PC-3 (cell line): ENCODE results near the gene PRMT1.

Source experiments
- CTCF ChIP-seq: fragments of 300-600 bp; sonication (generic); conservative IDR thresholded peaks from 2 replicates; pipeline ENCODE4 v1.5.1; 2017; ENCODE audit warnings: antibody characterized with exemption, low read depth, mild to moderate bottlenecking, low read length
- EZH2 ChIP-seq: fragments of 300-600 bp; sonication (generic); IDR thresholded peaks from one replicate; pipeline ENCODE4 v1.6.1; 2017; ENCODE audit warnings: antibody characterized with exemption, mild to moderate bottlenecking, low read length; ENCODE audit not compliant: unreplicated experiment
- EZH2phosphoT487 ChIP-seq: fragments of 300-600 bp; sonication (generic); IDR thresholded peaks from 2 replicates; pipeline ENCODE4 v1.6.1; 2018; ENCODE audit warnings: mild to moderate bottlenecking, antibody characterized with exemption, low read length, borderline replicate concordance

- TF ChIP-seq CTCF (peak; percentile 97), EZH2 (no peak), EZH2phosphoT487 (no peak)
These were observed 3.6 kb downstream of the PRMT1 start for GRCh38 chr19:49680421-49681351.
